Measurements from ENCODE around the gene TSPAN16. TPM values are rescaled to one million over a fixed set of nuclear protein-coding genes. Genes with fewer than 3 reads are reported as not detected.

The TSPAN16 gene, protein sequence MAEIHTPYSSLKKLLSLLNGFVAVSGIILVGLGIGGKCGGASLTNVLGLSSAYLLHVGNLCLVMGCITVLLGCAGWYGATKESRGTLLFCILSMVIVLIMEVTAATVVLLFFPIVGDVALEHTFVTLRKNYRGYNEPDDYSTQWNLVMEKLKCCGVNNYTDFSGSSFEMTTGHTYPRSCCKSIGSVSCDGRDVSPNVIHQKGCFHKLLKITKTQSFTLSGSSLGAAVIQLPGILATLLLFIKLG
- total RNA-seq (2022; extraction: Qiagen RNA extraction; ENCODE audit: low read depth), result not detected in 5 replicates

DNA sequence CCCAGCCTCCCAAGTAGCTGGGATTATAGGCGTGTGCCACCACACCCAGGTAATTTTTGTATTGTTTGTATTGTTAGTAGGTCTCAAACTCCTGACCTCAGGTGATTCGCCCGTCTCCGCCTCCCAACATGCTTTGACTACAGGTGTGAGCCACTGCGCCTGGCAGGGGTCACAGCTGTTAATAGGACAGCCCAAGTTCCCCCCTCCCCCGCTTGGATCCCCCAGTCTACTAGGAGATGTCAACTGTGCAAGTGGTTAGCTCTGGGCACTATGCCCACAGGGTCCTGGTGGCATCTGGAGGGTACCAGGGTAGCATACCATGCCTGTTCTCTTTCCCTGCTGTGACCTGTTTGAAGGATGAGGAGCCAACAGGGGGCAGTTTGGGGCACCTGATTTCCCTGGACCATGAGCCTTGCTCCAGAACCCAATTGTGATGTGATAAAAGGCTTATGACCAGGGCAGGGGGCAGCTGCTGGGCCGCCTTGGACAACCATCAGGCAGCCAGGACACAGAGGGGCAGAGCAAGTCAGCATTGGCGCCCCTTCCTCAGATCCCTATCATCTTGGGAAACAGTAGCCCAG is at the start of gene TSPAN16:
Gene TSPAN16 (plus strand): TSS at position 496 of the 581 bp plus-strand sequence. CDS start 138 bp downstream, outside the sequence.

DNA sequence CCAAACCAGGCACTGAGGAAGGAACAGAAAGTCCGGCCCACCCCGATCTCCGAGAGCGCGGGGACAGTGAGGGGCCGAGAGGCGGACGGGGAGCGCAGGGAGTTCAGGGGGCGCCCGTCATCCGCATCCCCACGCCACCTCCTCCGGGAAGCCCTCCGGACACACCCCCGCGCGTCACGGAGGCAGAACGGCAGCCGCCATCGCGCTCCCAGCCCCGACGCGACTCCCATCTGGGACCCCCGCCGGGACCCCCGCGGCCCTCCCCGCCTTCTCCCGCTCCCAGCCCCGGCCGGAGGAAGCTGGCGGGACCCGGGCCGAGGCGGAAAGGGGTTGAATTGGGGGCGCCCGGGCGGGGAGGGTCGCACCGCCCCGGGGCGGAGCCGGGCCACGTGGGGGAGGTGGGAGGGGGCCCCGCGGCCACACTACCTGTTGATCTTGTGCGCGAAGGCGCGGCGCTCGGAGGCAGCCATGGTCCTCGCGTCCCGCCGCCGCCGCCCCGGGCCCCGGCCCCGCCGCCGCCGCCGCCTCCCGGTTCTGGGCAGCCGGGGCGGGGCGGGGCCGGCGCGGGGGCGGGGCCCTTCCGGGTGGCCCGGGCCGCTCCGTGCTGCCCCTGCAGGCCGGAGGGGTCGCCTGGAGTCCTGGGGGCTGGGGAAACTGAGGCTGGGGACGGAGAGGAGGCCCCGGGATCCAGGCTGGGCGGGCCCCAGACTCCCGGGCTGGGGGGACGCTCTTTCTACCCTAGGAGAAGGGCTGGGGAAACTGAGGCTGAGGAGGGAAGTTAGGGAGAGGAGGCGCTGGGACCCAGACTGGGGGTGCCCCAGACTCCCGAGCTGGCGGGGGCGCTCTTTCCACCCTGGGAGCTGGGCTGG is 33.8 kb upstream of the TSPAN16 start, which contains the start of gene DOCK6:
Gene DOCK6 (minus strand): TSS at position 554 of the 869 bp plus-strand sequence. CDS start 84 bp downstream, at position 470.

DNA sequence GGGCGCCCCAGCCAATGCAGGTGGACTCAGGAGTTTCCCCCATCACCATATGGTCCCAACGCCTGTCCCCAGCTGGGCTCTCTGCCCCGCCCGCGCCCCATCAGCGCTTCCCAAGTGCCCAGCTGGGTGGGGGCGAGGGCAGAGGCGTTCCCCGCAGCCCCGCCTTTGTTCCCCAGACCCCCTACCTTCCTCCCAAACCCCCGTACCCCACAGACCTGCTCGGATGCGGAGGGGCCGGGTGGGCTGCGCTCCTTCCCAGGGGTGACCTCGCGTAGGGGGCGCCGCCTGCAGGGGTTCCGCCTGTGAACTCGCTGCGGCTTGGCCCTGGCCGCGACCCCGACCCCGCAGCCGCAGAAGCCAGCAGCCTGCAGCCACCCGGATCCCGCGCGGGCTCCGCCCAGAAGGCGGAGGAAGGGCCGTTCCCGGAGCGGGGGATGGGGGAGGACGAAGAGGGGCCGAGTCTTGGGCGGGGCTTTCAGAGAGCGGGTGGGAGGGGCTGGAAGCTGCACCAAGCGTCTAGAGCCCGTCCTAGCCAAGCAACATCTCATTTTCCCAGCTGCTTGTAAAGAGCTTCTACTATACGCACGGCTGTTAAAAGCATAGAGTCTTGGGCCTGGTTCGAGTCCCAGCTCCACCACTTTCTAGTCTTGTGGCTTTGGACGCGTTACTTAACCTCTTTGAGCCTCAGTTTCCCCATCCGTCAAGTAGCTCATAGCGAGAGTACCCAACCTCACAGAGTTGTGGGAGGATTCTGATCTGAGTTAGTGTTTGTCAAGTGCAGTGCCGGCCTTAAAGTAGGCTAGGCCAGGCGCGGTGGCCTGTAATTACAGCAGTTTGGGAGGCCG is 43.5 kb downstream of the TSPAN16 start, which contains the start of gene RAB3D:
Gene RAB3D (minus strand): TSS at position 404 of the 845 bp plus-strand sequence. CDS start 2,258 bp downstream, outside the sequence.

DNA sequence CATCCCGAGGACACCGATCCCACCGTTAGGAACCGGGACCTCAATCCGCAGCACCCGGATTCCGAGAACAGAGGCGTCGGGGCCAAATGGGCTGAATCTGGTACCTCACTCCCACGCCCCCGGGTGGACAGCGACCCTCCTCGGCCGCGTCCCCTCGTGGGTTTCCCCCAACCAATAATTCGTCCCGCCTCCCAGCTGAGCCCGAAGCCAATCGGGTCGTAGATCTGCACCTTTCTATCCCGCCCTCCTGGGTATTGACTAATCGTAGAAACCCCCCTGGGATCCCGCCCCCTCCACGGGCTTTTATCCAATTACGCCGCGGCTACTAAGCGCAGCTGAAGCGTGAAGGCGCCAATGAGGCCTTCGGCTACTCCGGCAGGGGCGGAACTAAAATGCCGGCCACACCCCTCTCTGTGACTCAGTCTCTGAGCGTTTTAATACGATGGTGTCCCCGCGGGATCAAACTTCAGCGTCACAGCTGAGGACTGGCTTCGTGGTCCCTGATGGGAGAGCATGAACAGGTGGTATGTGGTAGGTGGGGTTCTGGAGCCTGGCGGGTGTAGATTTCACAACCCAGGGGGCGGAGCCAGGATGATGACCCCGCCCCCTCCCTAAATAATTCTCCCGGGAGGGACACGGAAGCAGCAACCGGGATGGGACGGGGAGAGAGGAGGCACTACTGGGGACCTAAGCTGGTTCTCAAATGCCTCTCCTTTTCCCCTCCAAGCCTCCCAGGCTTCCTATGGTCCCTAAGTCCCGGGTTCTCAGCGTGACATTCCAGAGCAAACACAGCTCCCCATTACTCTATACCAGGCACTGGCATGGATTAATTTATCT is 50.4 kb downstream of the TSPAN16 start, which contains the start of the genes CCDC159 and TMEM205:
Gene CCDC159 (plus strand): TSS at position 416 of the 837 bp plus-strand sequence. CDS start 88 bp downstream, at position 504.
Gene TMEM205 (minus strand): TSS at position 165 of the 837 bp plus-strand sequence. CDS start 649 bp downstream, outside the sequence.

DNA sequence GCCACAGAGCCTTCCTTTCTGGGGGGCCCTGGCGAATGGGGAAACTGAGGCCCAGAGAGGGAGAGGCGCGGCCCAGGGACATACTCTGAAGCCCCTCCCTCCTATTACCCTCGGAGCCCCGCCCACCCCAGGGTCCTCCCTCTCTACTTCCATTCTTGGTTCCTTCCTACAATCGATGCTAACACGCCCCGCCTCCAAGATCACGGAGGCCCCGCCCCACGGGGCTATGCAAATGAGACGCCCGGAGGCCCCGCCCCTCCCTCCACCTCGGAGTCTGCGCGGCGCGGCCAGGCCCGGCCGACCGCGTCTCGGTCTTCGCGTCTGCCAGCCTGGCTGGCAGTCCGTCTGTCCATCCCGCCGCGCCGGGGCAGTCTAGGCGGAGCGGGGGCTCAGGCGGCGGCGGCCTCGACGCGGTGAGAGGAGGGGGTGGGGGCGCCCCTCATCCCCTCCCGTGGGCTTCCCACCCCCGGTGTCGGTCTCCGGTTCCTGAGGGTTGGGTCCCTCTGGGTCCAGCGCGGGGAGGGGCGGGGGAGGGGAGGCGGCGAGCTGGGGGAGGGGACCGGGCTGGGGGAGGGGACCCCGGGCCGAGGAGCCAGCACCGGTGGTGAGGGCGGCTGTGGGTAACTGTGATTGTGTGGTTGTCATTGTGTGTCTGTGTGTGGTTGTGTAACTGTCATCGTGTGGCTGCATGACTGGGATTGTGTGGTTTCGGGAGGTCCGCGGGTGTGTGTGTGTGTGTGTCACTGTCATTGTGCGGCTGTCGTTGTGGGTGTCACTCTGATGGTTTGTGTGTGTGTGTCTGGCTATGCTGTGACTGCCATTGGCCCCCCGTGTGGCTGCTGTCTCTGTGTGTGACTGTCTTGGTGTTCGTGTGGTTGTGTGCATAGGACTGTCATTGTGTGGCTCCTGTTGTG is 59.5 kb downstream of the TSPAN16 start, which contains the start of gene PLPPR2:
Gene PLPPR2 (plus strand): TSS at position 273 of the 914 bp plus-strand sequence. CDS start 2,242 bp downstream, outside the sequence.

Other genes starting within 250 kb of the TSPAN16 start
- 27.3 to 36.5 TPM (median 31.2 TPM) in 5 replicates for gene LDLR, start 206.7 kb upstream of the TSPAN16 start, total RNA-seq (2022; extraction: Qiagen RNA extraction; ENCODE audit: low read depth)
- gene SPC24, start 140.4 kb upstream of the TSPAN16 start, total RNA-seq (2022; extraction: Qiagen RNA extraction; ENCODE audit: low read depth), result 9.8 to 13.8 TPM (median 12.4 TPM) in 5 replicates
- 26.5 to 40.8 TPM (median 35.1 TPM) in 5 replicates for gene KANK2, start 98.6 kb upstream of the TSPAN16 start, total RNA-seq (2022; extraction: Qiagen RNA extraction; ENCODE audit: low read depth)
- gene ANGPTL8, start 56.5 kb upstream of the TSPAN16 start, total RNA-seq (2022; extraction: Qiagen RNA extraction; ENCODE audit: low read depth), result not detected in 5 replicates
- 7.9 to 10.9 TPM (median 8.3 TPM) in 5 replicates for gene DOCK6, start 33.6 kb upstream of the TSPAN16 start, total RNA-seq (2022; extraction: Qiagen RNA extraction; ENCODE audit: low read depth)
- gene RAB3D, start 43.5 kb downstream of the TSPAN16 start, total RNA-seq (2022; extraction: Qiagen RNA extraction; ENCODE audit: low read depth), result 2.4 to 3.5 TPM (median 3.0 TPM) in 5 replicates
- gene TMEM205, start 50.1 kb downstream of the TSPAN16 start, total RNA-seq (2022; extraction: Qiagen RNA extraction; ENCODE audit: low read depth), result 93.6 to 128 TPM (median 112 TPM) in 5 replicates
- gene CCDC159, start 50.4 kb downstream of the TSPAN16 start, total RNA-seq (2022; extraction: Qiagen RNA extraction; ENCODE audit: low read depth), result 4.3 to 5.6 TPM (median 5.5 TPM) in 5 replicates
- gene PLPPR2, start 59.3 kb downstream of the TSPAN16 start, total RNA-seq (2022; extraction: Qiagen RNA extraction; ENCODE audit: low read depth), result 6.8 to 10.4 TPM (median 10.3 TPM) in 5 replicates
- 1.3 to 2.7 TPM (median 2.3 TPM) in 5 replicates for gene SWSAP1, start 78.5 kb downstream of the TSPAN16 start, total RNA-seq (2022; extraction: Qiagen RNA extraction; ENCODE audit: low read depth)
- 3.5 to 5.7 TPM (median 5.1 TPM) in 5 replicates for gene EPOR, start 88.2 kb downstream of the TSPAN16 start, total RNA-seq (2022; extraction: Qiagen RNA extraction; ENCODE audit: low read depth)
- 1.3 to 2.4 TPM (median 1.8 TPM) in 5 replicates for gene RGL3, start 123.2 kb downstream of the TSPAN16 start, total RNA-seq (2022; extraction: Qiagen RNA extraction; ENCODE audit: low read depth)
- gene ODAD3, start 139.0 kb downstream of the TSPAN16 start, total RNA-seq (2022; extraction: Qiagen RNA extraction; ENCODE audit: low read depth), result 0.87 to 1.4 TPM (median 1.1 TPM) in 5 replicates
- 251 to 271 TPM (median 263 TPM) in 5 replicates for gene PRKCSH, start 139.5 kb downstream of the TSPAN16 start, total RNA-seq (2022; extraction: Qiagen RNA extraction; ENCODE audit: low read depth)
- gene ELAVL3, start 184.9 kb downstream of the TSPAN16 start, total RNA-seq (2022; extraction: Qiagen RNA extraction; ENCODE audit: low read depth), result 0.07 to 0.19 TPM (median 0.13 TPM) in 4 of 5 replicates, not detected in the other
- gene ZNF653, start 209.7 kb downstream of the TSPAN16 start, total RNA-seq (2022; extraction: Qiagen RNA extraction; ENCODE audit: low read depth), result 4.1 to 5.9 TPM (median 5.4 TPM) in 5 replicates
- 30.6 to 37.0 TPM (median 32.2 TPM) in 5 replicates for gene ECSIT, start 233.0 kb downstream of the TSPAN16 start, total RNA-seq (2022; extraction: Qiagen RNA extraction; ENCODE audit: low read depth)
- 0.23 to 0.60 TPM (median 0.53 TPM) in 5 replicates for gene CNN1, start 242.7 kb downstream of the TSPAN16 start, total RNA-seq (2022; extraction: Qiagen RNA extraction; ENCODE audit: low read depth)

Data from A549 treated with CpdA at 1 μM for 4 hours (cell line).